ENCODE results near the gene RAB25. TPM values are rescaled to one million over a fixed set of nuclear protein-coding genes. Genes with fewer than 3 reads are reported as not detected.

Gene RAB25
- total and polyA plus RNA-seq, 2 of the 13 experiments (the other 11 are each of a cell fraction or from before 2014, with no cell fraction given): 0.20 to 0.22 TPM

- TF ChIP-seq, protein P1, sequence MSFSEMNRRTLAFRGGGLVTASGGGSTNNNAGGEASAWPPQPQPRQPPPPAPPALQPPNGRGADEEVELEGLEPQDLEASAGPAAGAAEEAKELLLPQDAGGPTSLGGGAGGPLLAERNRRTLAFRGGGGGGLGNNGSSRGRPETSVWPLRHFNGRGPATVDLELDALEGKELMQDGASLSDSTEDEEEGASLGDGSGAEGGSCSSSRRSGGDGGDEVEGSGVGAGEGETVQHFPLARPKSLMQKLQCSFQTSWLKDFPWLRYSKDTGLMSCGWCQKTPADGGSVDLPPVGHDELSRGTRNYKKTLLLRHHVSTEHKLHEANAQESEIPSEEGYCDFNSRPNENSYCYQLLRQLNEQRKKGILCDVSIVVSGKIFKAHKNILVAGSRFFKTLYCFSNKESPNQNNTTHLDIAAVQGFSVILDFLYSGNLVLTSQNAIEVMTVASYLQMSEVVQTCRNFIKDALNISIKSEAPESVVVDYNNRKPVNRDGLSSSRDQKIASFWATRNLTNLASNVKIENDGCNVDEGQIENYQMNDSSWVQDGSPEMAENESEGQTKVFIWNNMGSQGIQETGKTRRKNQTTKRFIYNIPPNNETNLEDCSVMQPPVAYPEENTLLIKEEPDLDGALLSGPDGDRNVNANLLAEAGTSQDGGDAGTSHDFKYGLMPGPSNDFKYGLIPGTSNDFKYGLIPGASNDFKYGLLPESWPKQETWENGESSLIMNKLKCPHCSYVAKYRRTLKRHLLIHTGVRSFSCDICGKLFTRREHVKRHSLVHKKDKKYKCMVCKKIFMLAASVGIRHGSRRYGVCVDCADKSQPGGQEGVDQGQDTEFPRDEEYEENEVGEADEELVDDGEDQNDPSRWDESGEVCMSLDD (CRISPR knock-in tag; IDR thresholded peaks at IDR 0.05; ENCODE audit: borderline replicate concordance): no peak
- TF ChIP-seq YEATS4 (CRISPR knock-in tag; IDR thresholded peaks at IDR 0.05; ENCODE audit: borderline replicate concordance): no peak
- TF ChIP-seq REL (CRISPR knock-in tag; conservative IDR thresholded peaks at IDR 0.05): no peak; the same call in 1 of the 2 replicates
- no peak for TF ChIP-seq SYNCRIP (IDR thresholded peaks at IDR 0.05; ENCODE audit: insufficient read depth, low read depth, low read length)
- TF ChIP-seq, protein P2, sequence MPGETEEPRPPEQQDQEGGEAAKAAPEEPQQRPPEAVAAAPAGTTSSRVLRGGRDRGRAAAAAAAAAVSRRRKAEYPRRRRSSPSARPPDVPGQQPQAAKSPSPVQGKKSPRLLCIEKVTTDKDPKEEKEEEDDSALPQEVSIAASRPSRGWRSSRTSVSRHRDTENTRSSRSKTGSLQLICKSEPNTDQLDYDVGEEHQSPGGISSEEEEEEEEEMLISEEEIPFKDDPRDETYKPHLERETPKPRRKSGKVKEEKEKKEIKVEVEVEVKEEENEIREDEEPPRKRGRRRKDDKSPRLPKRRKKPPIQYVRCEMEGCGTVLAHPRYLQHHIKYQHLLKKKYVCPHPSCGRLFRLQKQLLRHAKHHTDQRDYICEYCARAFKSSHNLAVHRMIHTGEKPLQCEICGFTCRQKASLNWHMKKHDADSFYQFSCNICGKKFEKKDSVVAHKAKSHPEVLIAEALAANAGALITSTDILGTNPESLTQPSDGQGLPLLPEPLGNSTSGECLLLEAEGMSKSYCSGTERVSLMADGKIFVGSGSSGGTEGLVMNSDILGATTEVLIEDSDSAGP (CRISPR knock-in tag; IDR thresholded peaks at IDR 0.05; ENCODE audit: borderline replicate concordance): peak; percentile 3; the same call in 1 of the 2 replicates
- peak; percentile 32 for TF ChIP-seq ZNF792 (CRISPR knock-in tag; IDR thresholded peaks at IDR 0.05)
- no peak for TF ChIP-seq PCBP1 (IDR thresholded peaks at IDR 0.05; ENCODE audit: borderline replicate concordance, low read depth, low read length)
- TF ChIP-seq MYNN (CRISPR knock-in tag; IDR thresholded peaks at IDR 0.05; ENCODE audit: low read depth): no peak
- TF ChIP-seq ZNF562 (CRISPR knock-in tag; IDR thresholded peaks at IDR 0.05; ENCODE audit: borderline replicate concordance): no peak
- peak; percentile 50; the same call in 1 of the 2 replicates for TF ChIP-seq ZNF354B (CRISPR knock-in tag; IDR thresholded peaks at IDR 0.05)
- TF ChIP-seq ZNF839 (CRISPR knock-in tag; IDR thresholded peaks at IDR 0.05; ENCODE audit: borderline replicate concordance): 0 out of 2 replicates have a peak, but pooled peaks have one; percentile 45
- TF ChIP-seq ZNF672 (CRISPR knock-in tag; IDR thresholded peaks at IDR 0.05): no peak
- TF ChIP-seq ZNF567 (CRISPR knock-in tag; IDR thresholded peaks at IDR 0.05; ENCODE audit: borderline replicate concordance): peak; percentile 34; the same call in 1 of the 2 replicates
- no peak for TF ChIP-seq SOX13 (IDR thresholded peaks at IDR 0.05)
- no peak for TF ChIP-seq SOX13 (CRISPR knock-in tag; conservative IDR thresholded peaks at IDR 0.05 in 1 of 2, IDR thresholded peaks at IDR 0.05 in 1 of 2)
- TF ChIP-seq GPBP1L1 (CRISPR knock-in tag; IDR thresholded peaks at IDR 0.05): no peak
- no peak for TF ChIP-seq HIC2 (CRISPR knock-in tag; IDR thresholded peaks at IDR 0.05; ENCODE audit: low read depth)
- TF ChIP-seq REPIN1 (CRISPR knock-in tag; IDR thresholded peaks at IDR 0.05; ENCODE audit: borderline replicate concordance, low read depth): 0 out of 2 replicates have a peak, but pooled peaks have one; percentile 9
- TF ChIP-seq, protein P3, sequence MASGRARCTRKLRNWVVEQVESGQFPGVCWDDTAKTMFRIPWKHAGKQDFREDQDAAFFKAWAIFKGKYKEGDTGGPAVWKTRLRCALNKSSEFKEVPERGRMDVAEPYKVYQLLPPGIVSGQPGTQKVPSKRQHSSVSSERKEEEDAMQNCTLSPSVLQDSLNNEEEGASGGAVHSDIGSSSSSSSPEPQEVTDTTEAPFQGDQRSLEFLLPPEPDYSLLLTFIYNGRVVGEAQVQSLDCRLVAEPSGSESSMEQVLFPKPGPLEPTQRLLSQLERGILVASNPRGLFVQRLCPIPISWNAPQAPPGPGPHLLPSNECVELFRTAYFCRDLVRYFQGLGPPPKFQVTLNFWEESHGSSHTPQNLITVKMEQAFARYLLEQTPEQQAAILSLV (CRISPR knock-in tag; IDR thresholded peaks at IDR 0.05; ENCODE audit: borderline replicate concordance): no peak; the same call in 1 of the 2 replicates
These were observed 54.1 kb downstream of the RAB25 start (continued) for GRCh38 chr1:156114919-156115513.
